ENCODE measurements around the gene TEAD2.
"Not testable (repeated sequence)": the region's sequence is repeated elsewhere in the genome, so short reads cannot be mapped to it uniquely, and the experiment has no call there.

The TEAD2 gene

GRCh38 chr19:49335784-49336481 lies 26.3 kb downstream of the TEAD2 start:
- TF ChIP-seq, protein P1, sequence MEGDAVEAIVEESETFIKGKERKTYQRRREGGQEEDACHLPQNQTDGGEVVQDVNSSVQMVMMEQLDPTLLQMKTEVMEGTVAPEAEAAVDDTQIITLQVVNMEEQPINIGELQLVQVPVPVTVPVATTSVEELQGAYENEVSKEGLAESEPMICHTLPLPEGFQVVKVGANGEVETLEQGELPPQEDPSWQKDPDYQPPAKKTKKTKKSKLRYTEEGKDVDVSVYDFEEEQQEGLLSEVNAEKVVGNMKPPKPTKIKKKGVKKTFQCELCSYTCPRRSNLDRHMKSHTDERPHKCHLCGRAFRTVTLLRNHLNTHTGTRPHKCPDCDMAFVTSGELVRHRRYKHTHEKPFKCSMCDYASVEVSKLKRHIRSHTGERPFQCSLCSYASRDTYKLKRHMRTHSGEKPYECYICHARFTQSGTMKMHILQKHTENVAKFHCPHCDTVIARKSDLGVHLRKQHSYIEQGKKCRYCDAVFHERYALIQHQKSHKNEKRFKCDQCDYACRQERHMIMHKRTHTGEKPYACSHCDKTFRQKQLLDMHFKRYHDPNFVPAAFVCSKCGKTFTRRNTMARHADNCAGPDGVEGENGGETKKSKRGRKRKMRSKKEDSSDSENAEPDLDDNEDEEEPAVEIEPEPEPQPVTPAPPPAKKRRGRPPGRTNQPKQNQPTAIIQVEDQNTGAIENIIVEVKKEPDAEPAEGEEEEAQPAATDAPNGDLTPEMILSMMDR (IDR thresholded peaks at IDR 0.05; ENCODE audit: low read depth, low read length): no peak
- peaks cover 1% of the 10 kb centered on the region; the same call in 1 of the 2 replicates for H3K36me3 ChIP-seq
- H3K27ac ChIP-seq: no peak overlapping the region
- H3K4me3 ChIP-seq (ENCODE audit: low read depth, low read length): no peak overlapping the region
- no peaks in the 10 kb centered on the region for H3K27me3 ChIP-seq (ENCODE audit: insufficient read depth, low read depth, severe bottlenecking)
- H3K9me3 ChIP-seq (ENCODE audit: severe bottlenecking): no peaks in the 10 kb centered on the region
- DNase-seq: no peak

DNA sequence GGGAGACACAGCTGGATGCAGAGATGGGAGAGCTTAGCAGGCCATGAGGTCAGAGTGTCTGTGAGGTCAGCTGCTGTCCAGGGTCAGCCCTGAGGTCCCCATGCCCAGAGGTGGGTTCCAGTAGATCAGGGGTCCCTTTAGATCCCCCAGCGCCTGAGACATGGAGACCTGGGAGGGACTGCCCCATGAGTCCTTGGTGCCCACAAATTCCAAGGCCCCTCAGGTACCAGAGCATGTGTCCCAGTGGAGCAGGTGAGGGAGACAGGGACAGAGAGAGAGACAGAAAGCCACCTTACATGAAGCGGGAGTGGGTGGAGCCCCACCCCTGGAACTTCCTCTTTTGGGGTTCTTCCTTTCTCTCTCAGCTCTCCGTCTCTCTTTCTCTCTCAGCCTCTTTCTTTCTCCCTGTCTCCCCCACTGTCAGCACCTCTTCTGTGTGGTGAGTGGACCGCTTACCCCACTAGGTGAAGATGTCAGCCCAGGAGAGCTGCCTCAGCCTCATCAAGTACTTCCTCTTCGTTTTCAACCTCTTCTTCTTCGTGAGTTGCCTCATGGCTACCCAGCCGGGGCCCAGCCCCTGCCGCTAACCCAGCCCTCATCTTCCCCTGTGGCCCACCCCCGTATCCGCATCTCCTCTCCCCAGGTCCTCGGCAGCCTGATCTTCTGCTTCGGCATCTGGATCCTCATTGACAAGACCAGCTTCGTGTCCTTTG lies 27.0 kb downstream of the TEAD2 start, which contains the start of gene CD37:
Gene CD37 (plus strand): TSS at position 336 of the 713 bp plus-strand sequence. CDS start 135 bp downstream, at position 471.
- H3K9me3 ChIP-seq (ENCODE audit: severe bottlenecking): no peaks in the 10 kb centered on the region
- H3K4me3 ChIP-seq (ENCODE audit: low read depth, low read length): no peak within 1 kb of the TSS
- TF ChIP-seq, protein P1 (IDR thresholded peaks at IDR 0.05; ENCODE audit: low read depth, low read length): no peak
- H3K27ac ChIP-seq: no peak within 1 kb of the TSS
- H3K36me3 ChIP-seq: peaks cover 2% of the 10 kb centered on the region; the same call in 1 of the 2 replicates
- no peaks in the 10 kb centered on the region for H3K27me3 ChIP-seq (ENCODE audit: insufficient read depth, low read depth, severe bottlenecking)
- DNase-seq: no peak

DNA sequence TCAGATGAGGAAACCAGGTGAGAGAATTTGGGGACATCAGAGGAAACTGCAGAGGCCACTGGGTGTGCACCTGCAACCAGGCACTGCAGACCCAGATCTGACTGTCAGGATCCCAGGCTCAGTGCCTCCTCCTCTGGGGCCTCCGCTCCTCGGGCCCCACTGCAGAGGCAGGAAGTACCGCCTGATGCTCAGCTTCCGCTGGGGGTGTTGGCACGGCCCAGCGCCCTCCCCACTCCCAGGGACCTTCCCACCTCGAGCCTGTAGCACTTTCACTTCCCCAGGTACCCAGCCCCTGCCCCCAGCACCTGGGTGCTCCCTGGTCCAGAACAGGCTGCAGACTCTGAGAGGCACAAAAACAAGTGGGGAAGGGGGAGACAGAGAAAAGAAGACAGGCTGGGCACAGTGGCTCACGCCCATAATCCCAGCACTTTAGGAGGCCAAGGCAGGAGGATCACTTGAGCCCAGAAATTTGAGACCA lies 28.4 kb downstream of the TEAD2 start:
- TF ChIP-seq, protein P1 (IDR thresholded peaks at IDR 0.05; ENCODE audit: low read depth, low read length): no peak
- no peaks in the 10 kb centered on the region for H3K9me3 ChIP-seq (ENCODE audit: severe bottlenecking)
- DNase-seq: no peak
- no peak overlapping the region for H3K27ac ChIP-seq
- no peak overlapping the region for H3K4me3 ChIP-seq (ENCODE audit: low read depth, low read length)
- peaks cover 2% of the 10 kb centered on the region; the same call in 1 of the 2 replicates for H3K36me3 ChIP-seq
- H3K27me3 ChIP-seq (ENCODE audit: insufficient read depth, low read depth, severe bottlenecking): no peaks in the 10 kb centered on the region

DNA sequence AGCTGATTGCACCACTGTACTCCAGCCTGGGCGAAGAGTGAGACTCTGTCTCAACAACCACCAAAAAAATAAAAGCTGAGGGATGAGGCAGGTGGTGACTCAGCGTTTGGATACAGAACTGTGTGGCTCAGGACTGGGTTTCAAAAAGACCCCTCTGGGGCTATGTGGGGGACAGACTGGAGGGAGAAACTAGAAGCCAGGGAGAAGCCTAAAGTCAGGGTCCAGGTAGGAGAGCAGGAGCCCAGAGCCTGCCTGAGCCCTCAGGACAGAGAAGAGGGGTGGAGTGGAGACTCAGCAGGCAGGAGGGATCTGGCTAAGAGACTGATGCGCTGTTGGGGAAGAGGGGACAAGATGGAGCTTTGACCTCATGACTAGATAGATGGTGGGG lies 28.8 kb downstream of the TEAD2 start:
- no peaks in the 10 kb centered on the region for H3K9me3 ChIP-seq (ENCODE audit: severe bottlenecking)
- TF ChIP-seq, protein P1 (IDR thresholded peaks at IDR 0.05; ENCODE audit: low read depth, low read length): no peak
- no peak overlapping the region for H3K27ac ChIP-seq
- peaks cover 2% of the 10 kb centered on the region; the same call in 1 of the 2 replicates for H3K36me3 ChIP-seq
- no peak for DNase-seq
- no peak overlapping the region for H3K4me3 ChIP-seq (ENCODE audit: low read depth, low read length)
- H3K27me3 ChIP-seq (ENCODE audit: insufficient read depth, low read depth, severe bottlenecking): no peaks in the 10 kb centered on the region

GRCh38 chr19:49332691-49333417 lies 29.4 kb downstream of the TEAD2 start:
- not testable (repeated sequence) for H3K9me3 ChIP-seq (ENCODE audit: severe bottlenecking); H3K4me3 ChIP-seq (ENCODE audit: low read depth, low read length); H3K27ac ChIP-seq; H3K27me3 ChIP-seq (ENCODE audit: insufficient read depth, low read depth, severe bottlenecking); H3K36me3 ChIP-seq; DNase-seq

- Histone ChIP-seq H3K4me3 (ENCODE audit: low read depth, low read length) (no peak overlapping the region), H3K27ac (no peak overlapping the region), H3K9me3 (ENCODE audit: severe bottlenecking) (no peaks in the 10 kb centered on the region), H3K36me3 (peaks cover 2% of the 10 kb centered on the region; the same call in 1 of the 2 replicates), H3K27me3 (ENCODE audit: insufficient read depth, low read depth, severe bottlenecking) (no peaks in the 10 kb centered on the region)
- TF ChIP-seq, protein P1 (IDR thresholded peaks at IDR 0.05; ENCODE audit: low read depth, low read length): no peak
- DNase-seq: peak; percentile 63
Measured at GRCh38 chr19:49331616-49332055, 30.6 kb downstream of the TEAD2 start.

DNA sequence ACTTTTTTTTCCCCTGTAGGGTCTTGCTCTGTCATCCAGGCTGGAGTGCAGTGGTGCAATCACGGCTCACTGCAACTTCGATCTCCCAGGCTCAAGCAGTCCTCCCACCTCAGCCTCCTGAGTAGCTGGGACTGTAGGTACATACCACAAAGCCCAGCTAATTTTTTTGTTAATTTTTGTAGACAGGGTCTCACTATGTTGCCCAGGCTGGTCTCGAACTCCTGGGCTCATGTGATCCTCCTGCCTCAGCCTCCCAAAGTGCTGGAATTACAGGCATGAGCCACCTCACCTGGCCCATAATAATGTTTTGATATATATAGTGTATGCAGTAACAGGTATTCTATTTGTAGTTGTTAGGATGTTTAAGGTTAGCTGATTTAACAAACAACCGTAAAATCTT lies 31.0 kb downstream of the TEAD2 start:
- not testable (repeated sequence) for H3K36me3 ChIP-seq; H3K9me3 ChIP-seq (ENCODE audit: severe bottlenecking); H3K4me3 ChIP-seq (ENCODE audit: low read depth, low read length); H3K27me3 ChIP-seq (ENCODE audit: insufficient read depth, low read depth, severe bottlenecking); DNase-seq; H3K27ac ChIP-seq
